Measurements from ENCODE around the gene WTIP.

Gene WTIP

GRCh38 chr19:34495416-34495815 is 13.9 kb downstream of the WTIP start:
- Histone ChIP-seq H3K4me3 (ENCODE audit: low read length) (no peak overlapping the region), H3K4me1 (ENCODE audit: control insufficient read depth, low read depth, low read length) (no peaks in the 10 kb centered on the region), H3K27me3 (ENCODE audit: insufficient read depth, low read length, poor library complexity) (no peaks in the 10 kb centered on the region), H2BK15ac (replicated peaks; ENCODE audit: low read depth) (no peak overlapping the region), H3K4ac (ENCODE audit: low read depth, low read length) (no peak overlapping the region), H4K5ac (ENCODE audit: low read length) (no peak overlapping the region), H3K79me2 (ENCODE audit: control insufficient read depth, insufficient read depth, low read length) (no peaks in the 10 kb centered on the region), H3K36me3 (ENCODE audit: control insufficient read depth, insufficient read depth, low read length) (peaks cover 5% of the 10 kb centered on the region), H3K18ac (ENCODE audit: low read length) (no peak overlapping the region), H3K56ac (ENCODE audit: low read length) (no peak overlapping the region), H3K79me1 (ENCODE audit: low read length) (no peaks in the 10 kb centered on the region), H2BK120ac (ENCODE audit: low read depth, low read length) (no peak overlapping the region), H3K23ac (ENCODE audit: low read length) (no peak overlapping the region), H3K9ac (ENCODE audit: low read length) (no peak overlapping the region), H3K4me2 (ENCODE audit: low read length) (no peak overlapping the region), H4K8ac (ENCODE audit: low read depth, low read length) (no peak overlapping the region), H2BK5ac (ENCODE audit: low read length) (no peak overlapping the region), H2AK5ac (ENCODE audit: low read length) (no peak overlapping the region), H3K27ac (ENCODE audit: low read depth, low read length) (no peak overlapping the region)
- no peak for DNase-seq
- WGBS (ENCODE audit: extremely low coverage, insufficient coverage, low lambda C conversion rate): no CpG with 5 or more reads among the region's 18 CpGs

DNA sequence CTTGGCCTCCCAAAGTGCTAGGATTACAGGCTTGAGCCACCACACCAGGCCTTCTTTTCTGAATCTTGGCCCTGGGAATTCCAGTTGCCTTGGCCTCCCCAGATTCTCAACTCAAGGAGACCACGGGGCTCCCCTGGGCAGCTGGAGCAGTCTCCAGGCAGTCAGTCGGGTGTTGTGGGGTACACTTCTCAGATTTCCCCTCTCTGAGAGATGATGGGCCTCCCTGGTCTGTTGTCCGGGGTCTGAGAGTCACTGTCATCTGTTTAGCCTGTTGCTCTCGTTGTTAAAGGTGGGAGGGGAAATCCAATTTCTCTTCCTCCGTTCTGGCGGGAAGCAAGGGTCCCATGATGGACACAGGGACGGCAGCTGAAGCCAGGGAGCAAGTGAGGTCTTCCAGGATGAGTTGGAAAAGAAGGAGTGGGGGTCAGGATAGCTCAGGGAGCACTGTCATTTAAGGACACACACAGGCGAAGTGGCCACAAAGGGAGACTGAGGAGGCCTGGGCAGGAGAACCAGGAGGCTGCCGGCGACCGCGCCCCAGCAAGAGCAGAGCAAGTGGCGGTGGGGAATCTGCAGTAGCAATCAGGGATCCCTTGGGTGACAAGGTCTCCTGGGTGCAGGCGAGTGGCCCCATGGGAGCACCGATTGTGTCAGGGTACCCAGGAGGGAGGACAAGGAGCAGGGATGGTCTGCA is 15.7 kb downstream of the WTIP start:
- Histone ChIP-seq H3K56ac (ENCODE audit: low read length) (no peak overlapping the region), H3K27ac (ENCODE audit: low read depth, low read length) (no peak overlapping the region), H3K79me1 (ENCODE audit: low read length) (no peaks in the 10 kb centered on the region), H2AK5ac (ENCODE audit: low read length) (no peak overlapping the region), H3K36me3 (ENCODE audit: control insufficient read depth, insufficient read depth, low read length) (peaks cover 3% of the 10 kb centered on the region), H4K8ac (ENCODE audit: low read depth, low read length) (no peak overlapping the region), H3K18ac (ENCODE audit: low read length) (no peak overlapping the region), H3K23ac (ENCODE audit: low read length) (no peak overlapping the region), H2BK15ac (replicated peaks; ENCODE audit: low read depth) (no peak overlapping the region), H3K4me2 (ENCODE audit: low read length) (no peak overlapping the region), H3K79me2 (ENCODE audit: control insufficient read depth, insufficient read depth, low read length) (no peaks in the 10 kb centered on the region), H3K27me3 (ENCODE audit: insufficient read depth, low read length, poor library complexity) (no peaks in the 10 kb centered on the region), H3K4me1 (ENCODE audit: control insufficient read depth, low read depth, low read length) (peaks cover 2% of the 10 kb centered on the region), H2BK5ac (ENCODE audit: low read length) (no peak overlapping the region), H3K9ac (ENCODE audit: low read length) (no peak overlapping the region), H4K5ac (ENCODE audit: low read length) (no peak overlapping the region), H3K4ac (ENCODE audit: low read depth, low read length) (no peak overlapping the region), H3K4me3 (ENCODE audit: low read length) (no peak overlapping the region), H2BK120ac (ENCODE audit: low read depth, low read length) (no peak overlapping the region)
- WGBS (ENCODE audit: extremely low coverage, insufficient coverage, low lambda C conversion rate): no CpG with 5 or more reads among the region's 15 CpGs
- no peak for DNase-seq

- Histone ChIP-seq H3K18ac (ENCODE audit: low read length) (no peak overlapping the region), H3K27me3 (ENCODE audit: insufficient read depth, low read length, poor library complexity) (no peaks in the 10 kb centered on the region), H3K4me1 (ENCODE audit: control insufficient read depth, low read depth, low read length) (peaks cover 2% of the 10 kb centered on the region), H2BK15ac (replicated peaks; ENCODE audit: low read depth) (no peak overlapping the region), H2BK120ac (ENCODE audit: low read depth, low read length) (no peak overlapping the region), H3K27ac (ENCODE audit: low read depth, low read length) (no peak overlapping the region), H4K5ac (ENCODE audit: low read length) (no peak overlapping the region), H3K9ac (ENCODE audit: low read length) (no peak overlapping the region), H2AK5ac (ENCODE audit: low read length) (no peak overlapping the region), H3K79me1 (ENCODE audit: low read length) (no peaks in the 10 kb centered on the region), H3K56ac (ENCODE audit: low read length) (no peak overlapping the region), H3K4me3 (ENCODE audit: low read length) (no peak overlapping the region), H3K4ac (ENCODE audit: low read depth, low read length) (no peak overlapping the region), H3K79me2 (ENCODE audit: control insufficient read depth, insufficient read depth, low read length) (no peaks in the 10 kb centered on the region), H3K4me2 (ENCODE audit: low read length) (no peak overlapping the region), H2BK5ac (ENCODE audit: low read length) (no peak overlapping the region), H4K8ac (ENCODE audit: low read depth, low read length) (no peak overlapping the region), H3K36me3 (ENCODE audit: control insufficient read depth, insufficient read depth, low read length) (peaks cover 2% of the 10 kb centered on the region), H3K23ac (ENCODE audit: low read length) (no peak overlapping the region)
- no CpG with 5 or more reads among the region's 13 CpGs for WGBS (ENCODE audit: extremely low coverage, insufficient coverage, low lambda C conversion rate)
- no peak for DNase-seq
Observed at GRCh38 chr19:34499155-34499834, 17.7 kb downstream of the WTIP start.

DNA sequence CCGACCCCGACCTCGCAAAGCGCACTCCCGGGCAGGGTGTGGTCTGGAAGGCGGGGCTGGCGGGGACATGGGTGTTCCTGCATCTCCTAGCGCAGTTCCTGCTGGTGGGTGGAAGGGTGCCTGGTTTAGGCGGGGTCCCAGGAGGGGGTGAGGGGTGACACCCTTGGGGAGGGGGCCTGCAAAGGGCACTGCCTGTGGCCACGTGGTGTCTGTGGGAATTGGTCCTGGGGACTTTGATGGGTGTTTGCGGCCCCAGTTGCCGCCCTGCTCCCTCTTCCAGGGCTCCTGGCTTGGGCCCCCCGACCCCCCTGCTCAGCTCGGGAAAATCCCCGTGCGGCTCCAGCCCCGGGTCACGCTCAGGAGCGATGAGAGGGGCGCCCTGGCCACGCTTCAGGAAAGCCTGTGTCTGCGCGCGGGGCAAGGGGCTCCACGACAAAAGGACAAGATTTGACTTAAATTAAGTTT is 19.1 kb downstream of the WTIP start:
- H3K27ac ChIP-seq (ENCODE audit: low read depth, low read length): no peak overlapping the region
- no peaks in the 10 kb centered on the region for H3K79me1 ChIP-seq (ENCODE audit: low read length)
- H2BK15ac ChIP-seq (replicated peaks; ENCODE audit: low read depth): no peak overlapping the region
- H3K4me3 ChIP-seq (ENCODE audit: low read length): no peak overlapping the region
- no peak overlapping the region for H3K23ac ChIP-seq (ENCODE audit: low read length)
- WGBS (ENCODE audit: extremely low coverage, insufficient coverage, low lambda C conversion rate): no CpG with 5 or more reads among the region's 25 CpGs
- H4K8ac ChIP-seq (ENCODE audit: low read depth, low read length): no peak overlapping the region
- no peaks in the 10 kb centered on the region for H3K79me2 ChIP-seq (ENCODE audit: control insufficient read depth, insufficient read depth, low read length)
- H3K4me1 ChIP-seq (ENCODE audit: control insufficient read depth, low read depth, low read length): peaks cover 2% of the 10 kb centered on the region
- no peak overlapping the region for H3K4me2 ChIP-seq (ENCODE audit: low read length)
- no peak overlapping the region for H3K56ac ChIP-seq (ENCODE audit: low read length)
- no peak overlapping the region for H4K5ac ChIP-seq (ENCODE audit: low read length)
- no peak overlapping the region for H3K18ac ChIP-seq (ENCODE audit: low read length)
- H3K9ac ChIP-seq (ENCODE audit: low read length): no peak overlapping the region
- H3K4ac ChIP-seq (ENCODE audit: low read depth, low read length): no peak overlapping the region
- DNase-seq: no peak
- no peak overlapping the region for H2AK5ac ChIP-seq (ENCODE audit: low read length)
- no peak overlapping the region for H2BK120ac ChIP-seq (ENCODE audit: low read depth, low read length)
- no peaks in the 10 kb centered on the region for H3K36me3 ChIP-seq (ENCODE audit: control insufficient read depth, insufficient read depth, low read length)
- H2BK5ac ChIP-seq (ENCODE audit: low read length): no peak overlapping the region
- H3K27me3 ChIP-seq (ENCODE audit: insufficient read depth, low read length, poor library complexity): no peaks in the 10 kb centered on the region

DNA sequence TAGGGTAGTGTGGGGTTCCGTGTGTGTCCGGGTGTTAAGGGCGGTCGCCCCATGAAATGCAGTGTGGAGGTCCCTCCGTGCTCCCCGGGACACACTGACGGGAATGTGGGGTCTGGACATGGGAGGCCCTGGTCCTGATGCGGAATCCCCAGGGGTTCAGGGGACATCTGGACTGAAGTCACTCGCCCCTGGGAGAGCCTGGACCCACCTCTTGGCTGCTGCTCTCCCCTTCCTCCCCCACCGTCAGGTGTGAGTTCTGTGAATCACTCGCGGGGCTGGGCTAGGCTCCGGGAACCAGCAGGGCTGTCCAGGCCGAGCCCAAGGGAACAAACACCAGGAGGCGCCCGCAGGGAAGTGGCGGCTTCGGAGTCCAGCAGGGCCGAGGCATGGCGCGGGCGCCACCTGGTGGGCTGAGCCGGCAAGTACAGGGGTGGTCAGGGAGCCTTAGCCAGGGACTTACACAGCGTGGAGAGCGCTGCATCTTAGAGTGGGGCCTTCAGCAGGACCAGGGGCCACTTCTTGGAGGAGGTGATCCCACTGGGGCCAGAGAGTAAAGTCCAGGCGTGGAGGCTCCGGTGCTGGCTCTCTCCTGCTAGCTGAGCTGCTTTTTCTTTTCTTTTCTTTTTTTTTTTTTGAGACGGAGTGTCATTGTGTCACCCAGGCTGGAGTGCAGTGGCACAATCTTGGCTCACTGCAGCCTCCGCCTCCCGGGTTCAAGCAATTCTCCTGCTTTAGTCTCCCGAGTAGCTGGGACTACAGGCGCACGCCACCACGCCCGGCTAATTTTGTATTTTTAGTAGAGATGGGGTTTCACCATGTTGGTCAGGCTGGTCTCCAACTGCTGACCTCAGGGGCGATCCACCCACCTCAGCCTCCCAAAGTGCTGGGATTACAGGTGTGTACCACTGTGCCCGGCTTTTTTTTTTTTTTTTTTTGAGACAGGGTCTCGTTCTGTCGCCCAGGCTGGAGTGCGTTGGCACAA is 20.1 kb downstream of the WTIP start:
- Histone ChIP-seq H3K18ac (ENCODE audit: low read length) (no peak overlapping the region), H2BK5ac (ENCODE audit: low read length) (no peak overlapping the region), H3K4me2 (ENCODE audit: low read length) (no peak overlapping the region), H2BK120ac (ENCODE audit: low read depth, low read length) (no peak overlapping the region), H4K5ac (ENCODE audit: low read length) (no peak overlapping the region), H3K79me1 (ENCODE audit: low read length) (no peaks in the 10 kb centered on the region), H2BK15ac (replicated peaks; ENCODE audit: low read depth) (no peak overlapping the region), H3K56ac (ENCODE audit: low read length) (no peak overlapping the region), H3K79me2 (ENCODE audit: control insufficient read depth, insufficient read depth, low read length) (no peaks in the 10 kb centered on the region), H3K27me3 (ENCODE audit: insufficient read depth, low read length, poor library complexity) (no peaks in the 10 kb centered on the region), H3K9ac (ENCODE audit: low read length) (no peak overlapping the region), H3K4me3 (ENCODE audit: low read length) (no peak overlapping the region), H3K36me3 (ENCODE audit: control insufficient read depth, insufficient read depth, low read length) (no peaks in the 10 kb centered on the region), H3K23ac (ENCODE audit: low read length) (peak overlapping the region; percentile 24), H2AK5ac (ENCODE audit: low read length) (no peak overlapping the region), H3K4me1 (ENCODE audit: control insufficient read depth, low read depth, low read length) (peaks cover 2% of the 10 kb centered on the region), H3K27ac (ENCODE audit: low read depth, low read length) (no peak overlapping the region), H3K4ac (ENCODE audit: low read depth, low read length) (no peak overlapping the region), H4K8ac (ENCODE audit: low read depth, low read length) (no peak overlapping the region)
- WGBS (ENCODE audit: extremely low coverage, insufficient coverage, low lambda C conversion rate): no CpG with 5 or more reads among the region's 40 CpGs
- peak; percentile 93 for DNase-seq

All from mesendoderm (in vitro differentiated cells).